ENCODE results near the gene SCG3. TPM values are rescaled to one million over a fixed set of nuclear protein-coding genes. Genes with fewer than 3 reads are reported as not detected.
"Not testable (repeated sequence)": the region's sequence is repeated elsewhere in the genome, so short reads cannot be mapped to it uniquely, and the experiment has no call there.

SCG3 gene
- polyA plus RNA-seq (2014; cell fraction: cytosol; rRNA removed), result 24.3 and 24.4 TPM in 2 replicates
- 9.9 and 14.3 TPM in 2 replicates for polyA plus RNA-seq (2014; cell fraction: nucleus; rRNA removed)

DNA sequence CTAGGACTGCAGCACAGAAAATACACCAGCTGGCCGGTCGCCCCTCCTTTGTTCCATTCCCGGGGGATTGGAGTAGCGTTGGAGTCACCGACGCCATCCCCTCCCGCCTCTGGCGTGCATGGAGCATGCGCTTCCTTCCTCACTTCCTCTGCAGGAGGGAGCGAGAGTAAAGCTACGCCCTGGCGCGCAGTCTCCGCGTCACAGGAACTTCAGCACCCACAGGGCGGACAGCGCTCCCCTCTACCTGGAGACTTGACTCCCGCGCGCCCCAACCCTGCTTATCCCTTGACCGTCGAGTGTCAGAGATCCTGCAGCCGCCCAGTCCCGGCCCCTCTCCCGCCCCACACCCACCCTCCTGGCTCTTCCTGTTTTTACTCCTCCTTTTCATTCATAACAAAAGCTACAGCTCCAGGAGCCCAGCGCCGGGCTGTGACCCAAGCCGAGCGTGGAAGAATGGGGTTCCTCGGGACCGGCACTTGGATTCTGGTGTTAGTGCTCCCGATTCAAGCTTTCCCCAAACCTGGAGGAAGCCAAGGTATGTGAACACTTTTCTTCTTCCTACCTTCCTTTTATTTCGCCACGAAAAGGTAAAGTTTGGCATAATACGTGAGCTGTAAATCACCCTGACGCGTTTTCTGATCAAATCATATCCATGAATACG, at the start of gene SCG3:
TSS of gene SCG3 (plus strand) at position 201 of the 661 bp plus-strand sequence. CDS start at position 454, 253 bp downstream.
- peak; percentile 89 for DNase-seq (ENCODE audit: low spot score)

DNA sequence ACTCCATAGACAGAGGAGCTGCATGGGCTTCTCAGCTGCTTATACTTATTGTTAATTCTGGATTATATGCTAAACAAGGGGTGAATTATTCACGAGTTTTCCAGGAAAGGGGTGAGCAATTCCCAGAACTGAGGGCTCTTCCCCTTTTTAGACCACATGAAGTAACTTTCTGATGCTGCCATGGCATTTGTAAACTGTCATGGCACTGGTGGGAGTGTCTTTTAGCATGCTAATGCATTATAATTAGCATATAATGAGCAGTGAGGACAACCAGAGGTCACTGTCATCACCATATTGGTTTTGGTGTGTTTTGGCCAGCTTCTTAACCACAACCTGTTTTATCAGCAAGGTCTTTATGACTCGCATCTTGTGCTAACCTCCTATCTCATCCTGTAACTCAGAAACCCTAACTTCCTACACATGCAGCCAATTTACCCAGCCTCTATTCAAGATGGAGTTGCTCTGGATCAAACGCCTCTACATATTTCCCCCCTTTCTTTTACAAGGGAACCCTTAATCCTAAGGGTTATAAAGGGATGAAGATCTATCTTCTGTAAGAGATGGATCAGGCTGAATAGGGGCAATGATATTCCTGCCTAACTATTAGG, 46.6 kb upstream of the SCG3 start:
- no peak for DNase-seq (ENCODE audit: low spot score)

GRCh38 chr15:51641490-51642130, 39.7 kb upstream of the SCG3 start:
- no peak for DNase-seq (ENCODE audit: low spot score)

DNA sequence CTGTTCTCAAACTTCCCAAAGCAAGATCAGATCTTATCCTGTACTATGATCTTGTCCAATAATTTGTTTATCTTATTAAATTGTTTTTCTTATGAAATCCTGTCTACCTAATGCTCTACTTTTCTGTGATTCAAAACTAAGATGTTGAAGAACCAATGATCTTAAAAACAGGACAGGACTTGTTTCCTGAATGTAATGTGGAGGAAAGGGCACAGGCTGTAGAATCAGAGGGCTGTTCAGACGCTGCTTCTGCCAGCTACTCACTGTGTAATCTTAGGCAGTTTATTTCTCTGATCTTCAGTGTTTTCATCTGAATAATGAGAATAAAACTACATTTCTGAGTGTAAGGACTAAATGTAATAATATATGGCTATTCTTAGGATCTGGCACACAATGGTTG, 38.6 kb upstream of the SCG3 start:
- DNase-seq (ENCODE audit: low spot score), result no peak

DNA sequence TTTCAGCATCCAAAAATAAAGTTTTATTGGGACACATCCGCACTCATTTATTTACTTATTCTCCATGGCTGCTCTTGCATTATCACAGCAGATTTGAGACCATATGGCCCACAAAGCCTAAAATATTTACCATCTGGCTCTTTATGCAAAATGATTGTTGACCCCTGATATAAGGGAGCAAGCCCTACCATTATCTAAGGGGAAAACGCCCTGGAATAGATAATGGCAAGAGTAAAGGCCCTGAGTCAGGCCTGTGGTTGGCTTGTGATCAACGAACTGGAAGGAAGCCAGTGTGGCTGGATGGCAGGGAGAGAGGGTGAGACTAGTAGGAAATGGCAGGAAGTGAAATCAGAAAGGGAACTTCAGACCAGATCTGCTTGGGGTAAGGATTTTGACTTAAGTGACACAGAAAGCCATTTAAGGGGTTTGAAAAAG, 34.2 kb upstream of the SCG3 start:
- no peak for DNase-seq (ENCODE audit: low spot score)

DNA sequence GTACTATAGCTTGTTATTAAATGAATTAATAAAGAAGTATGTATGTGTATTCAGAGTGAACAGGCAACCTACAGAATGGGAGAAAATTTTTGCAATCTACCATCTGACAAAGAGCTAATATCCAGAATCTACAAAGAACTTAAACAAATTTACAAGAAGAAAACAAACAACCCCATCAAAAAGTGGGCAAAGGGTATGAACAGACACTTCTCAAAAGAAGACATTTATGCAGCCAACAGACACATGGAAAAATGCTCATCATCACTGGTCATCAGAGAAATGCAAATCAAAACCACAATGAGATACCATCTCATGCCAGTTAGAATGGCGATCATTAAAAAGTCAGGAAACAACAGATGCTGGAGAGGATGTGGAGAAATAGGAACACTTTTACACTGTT, 33.2 kb upstream of the SCG3 start:
- DNase-seq (ENCODE audit: low spot score), result not testable (repeated sequence)

DNA sequence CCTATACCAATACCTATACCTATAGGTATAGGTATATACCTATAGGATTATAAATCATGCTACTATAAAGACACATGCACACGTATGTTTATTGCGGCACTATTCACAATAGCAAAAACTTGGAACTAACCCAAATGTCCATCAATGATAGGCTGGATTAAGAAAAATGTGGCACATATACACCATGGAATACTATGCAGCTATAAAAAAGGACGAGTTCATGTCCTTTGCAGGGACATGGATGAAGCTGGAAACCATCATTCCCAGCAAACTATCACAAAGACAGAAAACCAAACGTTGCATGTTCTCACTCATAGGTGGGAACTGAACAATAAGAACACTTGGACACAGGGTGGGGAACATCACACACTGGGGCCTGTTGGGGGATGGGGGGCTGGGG, 32.7 kb upstream of the SCG3 start:
- not testable (repeated sequence) for DNase-seq (ENCODE audit: low spot score)

DNA sequence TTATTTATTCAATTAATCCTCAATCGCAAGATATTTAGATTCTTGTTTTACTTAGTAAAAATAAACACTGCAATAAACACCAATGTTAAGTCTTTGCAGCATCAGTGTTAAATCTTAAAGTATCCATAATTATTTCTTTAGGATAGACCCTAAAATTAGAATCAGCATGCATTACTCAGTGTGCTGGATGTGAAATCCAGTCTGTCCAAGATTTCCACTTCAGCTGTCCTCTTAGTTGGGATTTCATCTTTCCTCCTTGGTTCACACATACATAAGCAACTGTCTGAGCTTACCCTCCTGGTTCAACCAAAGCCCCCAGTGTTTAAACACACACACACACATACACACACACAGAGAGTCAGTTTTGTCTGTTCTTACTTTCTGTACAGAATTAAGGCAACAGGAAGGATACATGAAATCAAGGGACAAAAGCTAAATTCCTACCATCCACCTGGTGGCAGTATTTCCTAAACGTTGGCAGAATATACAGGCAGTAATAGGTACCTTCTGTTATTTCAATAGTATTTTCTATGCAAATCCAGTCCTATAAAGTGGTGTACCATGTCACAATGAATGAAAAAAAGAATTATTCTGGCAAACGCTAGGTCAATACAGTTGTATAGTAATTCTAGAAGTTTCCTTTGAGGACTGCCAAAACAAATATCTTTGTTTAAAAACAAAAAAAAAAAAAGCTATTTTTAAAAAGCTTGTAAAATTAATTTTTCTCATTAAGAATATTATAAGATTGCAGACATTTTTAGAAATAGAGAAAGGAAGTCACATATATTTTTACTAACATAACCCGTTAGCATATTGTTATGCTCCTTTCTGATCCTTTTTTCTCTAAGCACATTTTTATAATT, 31.4 kb upstream of the SCG3 start:
- peak; percentile 77 for DNase-seq (ENCODE audit: low spot score)

- DNase-seq (ENCODE audit: low spot score), result no peak
Measured at GRCh38 chr15:51652084-51652668, 29.1 kb upstream of the SCG3 start.

- DNase-seq (ENCODE audit: low spot score), result not testable (repeated sequence)
Measured at GRCh38 chr15:51655401-51656057, 25.8 kb upstream of the SCG3 start.

DNA sequence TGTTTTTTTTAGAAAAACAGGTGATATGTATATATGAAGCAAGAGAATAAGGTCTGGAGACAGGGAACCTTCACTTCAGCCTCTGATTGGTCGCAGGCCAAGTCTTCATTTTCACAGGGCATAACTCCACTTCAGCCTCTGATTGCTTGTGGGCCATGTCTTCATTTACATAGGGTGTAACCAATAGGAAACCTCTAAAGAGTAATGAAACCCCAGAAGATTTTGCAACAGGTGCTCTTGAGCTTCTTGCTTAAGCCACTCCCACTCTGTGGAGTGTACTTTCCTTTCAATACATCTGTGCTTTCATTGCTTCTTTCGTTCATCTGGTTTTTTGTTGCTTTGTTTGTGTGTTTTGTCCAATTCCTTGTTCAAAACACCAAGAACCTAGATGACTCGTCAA, 22.6 kb upstream of the SCG3 start:
- DNase-seq (ENCODE audit: low spot score), result no peak

DNA sequence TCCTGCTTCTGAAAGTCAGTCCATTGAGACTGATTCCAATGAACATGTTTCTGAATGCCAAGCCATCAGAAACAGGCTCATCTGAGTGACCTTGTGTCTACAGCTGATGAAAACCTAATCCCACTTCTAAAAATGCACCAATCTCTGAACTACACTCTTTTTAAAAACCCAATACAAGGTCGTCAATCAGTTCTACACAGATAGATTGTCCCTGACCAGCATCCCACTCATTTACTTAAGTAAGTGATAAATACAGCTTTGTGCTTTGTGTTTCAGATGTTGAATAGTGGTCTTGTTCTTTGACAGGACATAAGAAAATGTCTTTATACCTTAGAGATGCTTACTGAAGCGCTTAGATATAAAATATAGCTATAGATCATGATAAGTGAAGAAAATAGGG, 20.2 kb upstream of the SCG3 start:
- DNase-seq (ENCODE audit: low spot score), result no peak

DNA sequence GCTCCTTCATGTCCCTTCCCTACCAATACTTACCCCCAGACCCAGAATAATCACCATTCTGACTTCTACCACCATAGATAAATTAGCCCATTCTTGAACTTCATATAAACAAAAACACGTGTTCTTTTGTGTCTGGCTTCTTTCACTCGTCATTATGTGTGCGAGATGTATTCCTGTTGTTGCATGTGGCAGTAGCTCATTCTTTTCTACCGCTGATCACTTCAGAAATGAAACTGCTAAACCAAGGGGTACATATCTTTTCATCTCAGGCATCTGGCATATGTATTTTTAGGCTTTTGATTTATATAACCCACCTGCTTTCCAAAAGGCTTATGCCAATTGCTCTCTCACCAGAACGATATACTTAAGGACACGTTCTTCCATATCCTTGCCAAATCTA, 13.8 kb upstream of the SCG3 start:
- DNase-seq (ENCODE audit: low spot score), result peak; percentile 86

GRCh38 chr15:51668446-51668845, 12.9 kb upstream of the SCG3 start:
- no peak for DNase-seq (ENCODE audit: low spot score)

- no peak for DNase-seq (ENCODE audit: low spot score)
Measured at GRCh38 chr15:51669381-51669780, 11.9 kb upstream of the SCG3 start.

DNA sequence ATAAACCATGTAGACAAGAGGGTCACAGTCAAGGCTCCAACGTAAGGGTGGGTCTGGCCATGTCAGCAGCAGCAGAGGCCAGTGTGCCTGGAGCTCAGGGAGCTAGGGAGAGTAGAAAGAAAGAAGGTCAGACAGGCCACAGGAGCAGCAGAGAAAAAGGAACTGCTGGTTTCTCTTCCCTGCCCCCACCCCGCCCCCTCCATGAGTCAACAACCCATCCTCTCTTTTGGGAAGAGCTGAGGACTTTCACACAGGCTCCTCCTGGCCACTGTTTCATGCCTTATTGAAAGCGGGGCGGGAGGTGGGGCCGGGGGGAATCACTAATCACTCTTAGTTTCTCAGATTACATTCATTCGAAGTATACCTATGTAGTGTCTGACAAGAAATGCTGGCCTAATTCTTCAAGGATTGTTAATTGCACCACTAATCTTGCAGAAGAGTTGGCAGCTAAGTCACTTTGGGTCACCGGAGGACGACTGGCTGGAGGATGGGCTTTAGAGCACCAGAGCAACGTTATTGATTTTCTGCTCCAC, 9.1 kb upstream of the SCG3 start:
- DNase-seq (ENCODE audit: low spot score), result peak; percentile 28

DNA sequence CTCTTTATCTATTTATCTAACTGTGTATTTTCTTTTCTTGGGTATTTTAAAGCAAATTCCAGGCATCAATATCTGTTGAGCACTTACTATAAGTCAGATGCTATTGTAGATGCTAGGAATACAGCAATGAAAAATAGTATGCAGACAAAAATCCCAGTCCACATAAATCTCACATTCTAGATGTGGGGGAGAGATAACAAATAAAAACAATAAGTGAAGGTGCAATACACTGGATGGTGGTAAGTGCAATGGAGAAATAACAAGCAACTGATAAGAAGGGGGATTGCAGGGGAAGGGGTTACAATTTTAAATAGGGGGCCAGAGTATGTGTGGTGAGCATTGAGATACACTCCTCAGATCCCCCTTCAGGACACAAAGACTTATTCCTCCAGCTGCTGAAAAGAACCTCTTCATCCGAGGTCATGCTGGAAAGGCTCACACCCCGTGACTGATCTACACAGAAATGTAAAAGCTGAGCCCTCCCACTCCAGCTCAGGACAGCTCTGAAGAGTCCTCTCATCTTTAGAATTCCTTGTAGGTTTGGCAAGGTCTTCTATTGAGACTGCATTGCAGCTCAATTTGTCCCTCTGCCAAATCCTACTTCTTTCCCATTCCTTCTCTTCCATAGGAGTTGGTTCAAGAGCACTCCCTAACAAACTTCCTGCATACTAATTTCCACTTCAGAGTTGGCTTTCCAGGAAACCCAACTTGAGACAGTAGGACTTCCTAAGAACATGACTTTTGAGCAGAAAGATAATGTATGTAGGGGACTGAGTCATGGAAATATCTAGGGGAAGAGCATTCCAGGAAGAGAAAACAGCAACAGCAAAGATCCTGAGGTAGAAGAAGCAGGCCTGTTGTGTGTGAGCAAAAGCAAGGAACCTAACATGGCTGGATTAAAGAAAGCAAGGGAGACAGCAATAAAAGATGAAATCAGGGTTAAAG, 8.1 kb upstream of the SCG3 start:
- DNase-seq (ENCODE audit: low spot score), result no peak

GRCh38 chr15:51675234-51675633, 6.1 kb upstream of the SCG3 start:
- DNase-seq (ENCODE audit: low spot score), result no peak

GRCh38 chr15:51677021-51677420, 4.3 kb upstream of the SCG3 start:
- DNase-seq (ENCODE audit: low spot score), result no peak
